Astrocyte (in vitro differentiated cells and primary cell): ENCODE data around the gene EML1.

Experiments used
- EZH2 ChIP-seq: IDR thresholded peaks from 2 replicates; pipeline ENCODE4 v1.6.1; 2012; ENCODE audit warnings: mild to moderate bottlenecking, low read length, inconsistent platforms; ENCODE audit not compliant: insufficient read depth
- TF ChIP-seq, protein P1 (sequence below): IDR thresholded peaks from 2 replicates; pipeline ENCODE4 v1.5.1; 2011; ENCODE audit warnings: low read depth, mild to moderate bottlenecking, inconsistent platforms, low read length, moderate library complexity; ENCODE audit not compliant: insufficient read depth

DNA sequence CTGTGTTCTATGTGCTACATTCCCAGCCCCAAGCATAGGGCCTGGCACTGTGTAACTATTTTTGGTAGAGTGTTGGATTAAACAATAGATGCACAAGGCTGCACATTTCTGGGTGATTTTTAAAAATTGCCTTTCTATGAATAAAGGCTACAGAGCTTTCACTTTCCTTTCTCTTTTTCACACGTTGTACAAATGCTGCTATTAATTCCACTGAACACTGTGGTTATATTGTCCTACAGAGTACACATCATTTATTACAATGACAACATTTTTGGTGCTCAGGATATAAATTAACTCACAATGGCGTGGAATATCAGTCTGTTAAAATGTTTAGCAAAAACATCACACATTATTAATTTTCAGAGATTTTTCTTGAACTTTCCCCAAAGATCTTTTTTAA lies 3.6 kb upstream of the EML1 start:
- TF ChIP-seq, protein P1, sequence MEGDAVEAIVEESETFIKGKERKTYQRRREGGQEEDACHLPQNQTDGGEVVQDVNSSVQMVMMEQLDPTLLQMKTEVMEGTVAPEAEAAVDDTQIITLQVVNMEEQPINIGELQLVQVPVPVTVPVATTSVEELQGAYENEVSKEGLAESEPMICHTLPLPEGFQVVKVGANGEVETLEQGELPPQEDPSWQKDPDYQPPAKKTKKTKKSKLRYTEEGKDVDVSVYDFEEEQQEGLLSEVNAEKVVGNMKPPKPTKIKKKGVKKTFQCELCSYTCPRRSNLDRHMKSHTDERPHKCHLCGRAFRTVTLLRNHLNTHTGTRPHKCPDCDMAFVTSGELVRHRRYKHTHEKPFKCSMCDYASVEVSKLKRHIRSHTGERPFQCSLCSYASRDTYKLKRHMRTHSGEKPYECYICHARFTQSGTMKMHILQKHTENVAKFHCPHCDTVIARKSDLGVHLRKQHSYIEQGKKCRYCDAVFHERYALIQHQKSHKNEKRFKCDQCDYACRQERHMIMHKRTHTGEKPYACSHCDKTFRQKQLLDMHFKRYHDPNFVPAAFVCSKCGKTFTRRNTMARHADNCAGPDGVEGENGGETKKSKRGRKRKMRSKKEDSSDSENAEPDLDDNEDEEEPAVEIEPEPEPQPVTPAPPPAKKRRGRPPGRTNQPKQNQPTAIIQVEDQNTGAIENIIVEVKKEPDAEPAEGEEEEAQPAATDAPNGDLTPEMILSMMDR: no peak
- no peak for TF ChIP-seq EZH2
